Fibroblast of lung (primary cell): ENCODE results near the gene CTDNEP1.

Experiments
- CTCF ChIP-seq, 2 donors: IDR thresholded peaks in 1 of 2; conservative IDR thresholded peaks in 1 of 2; 1 replicate in 1 of 2; 2 replicates in 1 of 2; pipeline ENCODE4 v1.5.1; 2011 to 2012; ENCODE audit warnings: low read length in 2 of 2, control low read depth in 1 of 2, inconsistent platforms in 1 of 2, low read depth in 1 of 2, mild to moderate bottlenecking in 1 of 2
- EZH2 ChIP-seq: IDR thresholded peaks from 2 replicates; pipeline ENCODE4 v1.5.1; 2012; ENCODE audit warnings: low read length, control low read depth, mild to moderate bottlenecking; ENCODE audit errors: missing control alignments

DNA sequence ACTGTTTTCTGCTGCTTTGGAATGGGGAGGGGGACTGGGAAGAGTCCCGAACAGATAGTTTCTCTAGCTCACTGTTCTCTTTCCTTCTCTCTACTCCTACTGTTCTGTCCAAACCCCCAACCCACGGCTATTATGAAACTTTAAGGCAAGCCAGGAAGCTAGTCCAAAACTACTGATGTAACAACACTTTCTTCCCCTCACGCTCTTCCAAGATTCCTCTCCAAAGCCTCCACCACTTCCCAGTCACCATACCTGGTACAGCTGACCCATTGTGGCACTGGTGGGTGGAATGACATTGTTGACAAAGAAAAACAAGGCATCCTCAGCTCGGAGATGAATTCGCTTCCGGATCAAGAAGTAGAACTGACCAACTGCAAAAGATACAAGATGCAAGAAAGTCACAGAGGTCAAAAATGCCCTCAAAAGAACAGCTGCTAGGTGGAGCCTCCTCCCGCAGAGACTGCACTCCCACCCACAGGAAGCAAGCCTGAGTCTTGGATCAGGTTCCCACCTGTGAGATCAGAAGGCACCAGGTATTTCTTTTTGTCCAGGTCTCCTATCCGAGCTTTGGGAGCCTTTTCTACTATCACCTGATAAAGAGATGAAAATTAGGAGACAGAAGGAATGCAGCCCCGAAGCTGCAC lies 10.3 kb downstream of the CTDNEP1 start:
- TF ChIP-seq CTCF (conservative IDR thresholded peaks at IDR 0.05 in 1 of 2, IDR thresholded peaks at IDR 0.05 in 1 of 2; ENCODE audit: low read depth in 1 of 2, low read length in 2 of 2) (no peak), EZH2 (no peak)
